Lower leg skin (tissue), 4 donors: Measurements from ENCODE around the gene ST8SIA5. TPM values are rescaled to one million over a fixed set of nuclear protein-coding genes. Genes with fewer than 3 reads are reported as not detected.

ENCODE experiments used
- DNase-seq, 2 donors: peaks; one replicate each; pipeline ENCODE4 v3.0.0-alpha.2; 2019; ENCODE audit warnings: low spot score in 2 of 2
- H3K4me3 ChIP-seq: fragments of 200-600 bp; sonication (generic); 2 replicates; pipeline ENCODE4 v1.5.1; 2017; ENCODE audit warnings: mild to moderate bottlenecking, low read depth; ENCODE audit not compliant: poor library complexity, severe bottlenecking
- POLR2A ChIP-seq, 2 donors: fragments of 450-650 bp; IDR thresholded peaks; one replicate each; pipeline ENCODE4 v1.6.1; 2016 to 2017; ENCODE audit warnings: antibody characterized with exemption in 2 of 2, mild to moderate bottlenecking in 1 of 2, moderate library complexity in 1 of 2
- WGBS, 2 donors: methylation state at CpG; one replicate each; pipeline ENCODE4 v1.1.5; 2018; 5-methylcytosine and 5-hydroxymethylcytosine counted together
- intact Hi-C: fragments of 100-400 bp; cut with DNase I; formaldehyde crosslinking; loops from one replicate; pipeline ENCODE4 v1.15.0; 2023; ENCODE audit warnings: low total_unique reads
- total RNA-seq, 4 donors: library from RNA; depleted of rRNA; stranded (reverse); fragments of >200 nt; gene quantifications; one replicate each; pipeline ENCODE4 v1.1.0, GENCODE V29; 2016
- TF ChIP-seq, protein P1 (sequence below), 3 donors: fragments of 450-650 bp; IDR thresholded peaks; one replicate each; pipeline ENCODE4 v1.5.1; 2016; ENCODE audit warnings: antibody characterized with exemption in 3 of 3, mild to moderate bottlenecking in 3 of 3, moderate library complexity in 2 of 3

The ST8SIA5 gene
- total RNA-seq, 4 donors from 2014 or later: not detected

DNA sequence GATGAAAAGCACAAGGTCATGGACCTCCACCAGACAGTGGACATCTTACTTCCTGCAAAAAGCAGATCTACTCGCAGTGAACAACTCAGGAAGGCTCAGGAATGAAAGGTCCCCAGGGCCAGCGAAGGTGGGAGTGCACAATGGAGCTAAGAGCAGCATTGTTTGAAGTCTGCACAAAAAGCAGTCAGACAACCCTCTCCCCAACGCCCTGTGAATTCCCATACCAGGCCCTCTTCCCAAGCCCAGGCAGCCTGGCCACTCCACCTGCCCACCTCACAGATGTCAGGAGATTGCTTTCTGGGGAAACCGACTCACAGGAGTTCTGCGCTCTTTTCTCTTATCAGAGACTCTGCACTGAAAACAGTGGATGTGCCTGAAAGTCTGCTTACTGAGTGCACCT, 34.8 kb downstream of the ST8SIA5 start:
- no peak overlapping the region for H3K4me3 ChIP-seq
- TF ChIP-seq, protein P1, sequence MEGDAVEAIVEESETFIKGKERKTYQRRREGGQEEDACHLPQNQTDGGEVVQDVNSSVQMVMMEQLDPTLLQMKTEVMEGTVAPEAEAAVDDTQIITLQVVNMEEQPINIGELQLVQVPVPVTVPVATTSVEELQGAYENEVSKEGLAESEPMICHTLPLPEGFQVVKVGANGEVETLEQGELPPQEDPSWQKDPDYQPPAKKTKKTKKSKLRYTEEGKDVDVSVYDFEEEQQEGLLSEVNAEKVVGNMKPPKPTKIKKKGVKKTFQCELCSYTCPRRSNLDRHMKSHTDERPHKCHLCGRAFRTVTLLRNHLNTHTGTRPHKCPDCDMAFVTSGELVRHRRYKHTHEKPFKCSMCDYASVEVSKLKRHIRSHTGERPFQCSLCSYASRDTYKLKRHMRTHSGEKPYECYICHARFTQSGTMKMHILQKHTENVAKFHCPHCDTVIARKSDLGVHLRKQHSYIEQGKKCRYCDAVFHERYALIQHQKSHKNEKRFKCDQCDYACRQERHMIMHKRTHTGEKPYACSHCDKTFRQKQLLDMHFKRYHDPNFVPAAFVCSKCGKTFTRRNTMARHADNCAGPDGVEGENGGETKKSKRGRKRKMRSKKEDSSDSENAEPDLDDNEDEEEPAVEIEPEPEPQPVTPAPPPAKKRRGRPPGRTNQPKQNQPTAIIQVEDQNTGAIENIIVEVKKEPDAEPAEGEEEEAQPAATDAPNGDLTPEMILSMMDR (IDR thresholded peaks at IDR 0.05): no peak
- TF ChIP-seq POLR2A (IDR thresholded peaks at IDR 0.05): no peak
- WGBS, 2 donors: 70 to 72% methylated on average over 5 of the region's 5 CpGs
- intact Hi-C loops: no loop called here
- peak in 1 of 2 donors; percentile 62 for DNase-seq

DNA sequence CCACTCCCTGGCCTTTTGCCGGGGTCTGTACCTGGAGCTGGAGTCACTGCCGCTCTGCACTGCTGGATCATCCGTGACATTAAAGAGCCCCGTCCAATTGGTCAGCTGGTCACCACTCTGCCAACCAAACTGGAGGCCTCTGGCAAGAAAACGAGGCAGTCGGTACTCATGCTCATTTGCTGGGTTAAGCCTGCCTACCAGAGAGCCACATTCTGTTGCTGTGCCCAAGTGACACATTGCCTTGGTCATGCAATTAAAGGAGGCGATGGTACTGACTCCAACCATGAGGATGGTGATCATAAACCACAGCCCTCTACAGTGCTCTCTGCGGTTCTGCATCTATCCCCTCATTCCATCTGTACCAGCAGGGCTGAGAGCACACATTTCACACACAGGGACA, 35.5 kb downstream of the ST8SIA5 start:
- DNase-seq: no peak
- no peak overlapping the region for H3K4me3 ChIP-seq
- intact Hi-C loops: no loop called here
- WGBS, 2 donors: 87 to 91% methylated on average over 8 of the region's 8 CpGs
- no peak for TF ChIP-seq POLR2A (IDR thresholded peaks at IDR 0.05)
- TF ChIP-seq, protein P1 (IDR thresholded peaks at IDR 0.05): no peak

DNA sequence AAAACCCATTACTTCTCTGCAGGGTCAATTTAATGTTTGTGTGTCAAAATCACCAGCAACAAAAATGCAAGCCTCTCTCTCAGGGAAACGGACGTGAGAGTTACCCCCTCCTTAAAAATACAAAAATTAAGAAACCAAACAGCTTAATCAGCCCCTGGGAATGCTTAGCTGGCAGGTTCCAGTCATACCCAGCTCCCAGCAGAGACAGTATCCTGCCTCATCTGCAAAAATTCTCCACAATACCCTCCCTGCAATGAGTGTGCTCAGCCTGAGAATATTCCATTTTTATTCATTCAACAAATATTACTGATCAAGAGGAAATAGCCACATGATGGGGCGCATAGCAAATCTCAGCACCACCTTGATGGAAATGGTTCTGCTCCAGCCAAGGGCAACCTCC, 36.3 kb downstream of the ST8SIA5 start:
- WGBS, 2 donors: 79 to 91% methylated on average over 3 of the region's 3 CpGs
- intact Hi-C loops: no loop called here
- TF ChIP-seq POLR2A (IDR thresholded peaks at IDR 0.05): no peak
- TF ChIP-seq, protein P1 (IDR thresholded peaks at IDR 0.05): no peak
- no peak for DNase-seq
- no peak overlapping the region for H3K4me3 ChIP-seq

DNA sequence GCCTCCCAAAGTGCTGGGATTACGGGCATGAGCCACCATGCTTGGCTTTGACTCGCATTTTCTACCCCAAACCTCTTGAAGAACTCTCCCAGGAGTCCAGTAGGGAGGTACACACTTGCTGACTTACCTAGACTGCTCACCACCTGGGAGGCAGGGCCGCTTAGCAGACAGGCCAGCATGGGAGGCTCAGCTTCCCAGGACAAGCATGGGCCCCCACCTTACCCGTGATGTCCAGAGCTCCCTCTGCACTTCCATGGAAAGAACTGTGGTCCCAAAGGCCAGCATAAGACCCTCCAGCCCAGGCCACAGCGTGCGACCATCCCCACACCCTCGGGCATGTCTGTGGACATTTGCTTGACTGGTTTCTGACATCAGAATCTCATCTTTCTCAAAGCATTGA, 36.8 kb downstream of the ST8SIA5 start:
- TF ChIP-seq POLR2A (IDR thresholded peaks at IDR 0.05): no peak
- TF ChIP-seq, protein P1 (IDR thresholded peaks at IDR 0.05): no peak
- DNase-seq: no peak
- no peak overlapping the region for H3K4me3 ChIP-seq
- intact Hi-C loops: no loop called here
- 65 to 67% methylated on average over 7 of the region's 7 CpGs for WGBS, 2 donors

DNA sequence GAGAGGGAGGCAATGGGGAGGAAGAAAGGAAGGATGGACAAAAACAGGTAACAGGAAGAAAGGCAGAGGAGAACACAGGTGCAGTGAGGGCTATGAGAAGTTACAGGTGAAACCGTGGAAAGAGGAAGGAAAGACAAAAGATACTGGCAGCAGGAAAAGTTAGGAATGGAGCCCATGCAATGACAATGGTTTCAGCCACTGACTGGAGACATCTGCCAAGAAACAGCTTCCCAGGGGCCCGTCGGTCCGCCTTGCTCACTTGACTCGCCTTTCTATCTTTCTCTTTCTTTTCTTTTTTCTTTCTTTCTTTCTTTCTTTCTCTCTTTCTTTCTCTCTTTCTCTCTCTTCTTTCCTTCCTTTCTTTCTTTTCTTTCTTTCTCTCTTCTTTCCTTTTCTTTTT, 37.5 kb downstream of the ST8SIA5 start:
- DNase-seq: no peak
- H3K4me3 ChIP-seq: no peak overlapping the region
- 37 to 61% methylated on average over 5 of the region's 5 CpGs for WGBS, 2 donors
- TF ChIP-seq, protein P1 (IDR thresholded peaks at IDR 0.05): no peak
- no peak for TF ChIP-seq POLR2A (IDR thresholded peaks at IDR 0.05)
- intact Hi-C loops: no loop called here
